ENCODE results near the gene CCDC33.

The CCDC33 gene

GRCh38 chr15:74252291-74252690 is 16.2 kb downstream of the CCDC33 start:
- H3K4me3 ChIP-seq (ENCODE audit: low read depth in 1 of 2, low read length in 1 of 2), result no peak overlapping the region
- TF ChIP-seq CTCF (IDR thresholded peaks at IDR 0.05), result no peak
- H3K36me3 ChIP-seq, result no peaks in the 10 kb centered on the region
- H3K27ac ChIP-seq, result no peak overlapping the region
- no peaks in the 10 kb centered on the region for H3K9me3 ChIP-seq
- H3K4me1 ChIP-seq (ENCODE audit: control insufficient read depth in 1 of 2, insufficient read depth in 1 of 2, low read depth in 1 of 2, low read length in 1 of 2), result no peaks in the 10 kb centered on the region
- peaks cover 12% of the 10 kb centered on the region for H3K27me3 ChIP-seq

GRCh38 chr15:74252721-74253120 is 16.6 kb downstream of the CCDC33 start:
- Histone ChIP-seq H3K4me1 (ENCODE audit: control insufficient read depth in 1 of 2, insufficient read depth in 1 of 2, low read depth in 1 of 2, low read length in 1 of 2) (no peaks in the 10 kb centered on the region), H3K36me3 (no peaks in the 10 kb centered on the region), H3K4me3 (ENCODE audit: low read depth in 1 of 2, low read length in 1 of 2) (no peak overlapping the region), H3K27ac (no peak overlapping the region), H3K27me3 (peaks cover 8% of the 10 kb centered on the region), H3K9me3 (no peaks in the 10 kb centered on the region)
- no peak for TF ChIP-seq CTCF (IDR thresholded peaks at IDR 0.05)

GRCh38 chr15:74253211-74253921 is 17.2 kb downstream of the CCDC33 start:
- no peak overlapping the region for H3K27ac ChIP-seq
- no peak overlapping the region for H3K4me3 ChIP-seq (ENCODE audit: low read depth in 1 of 2, low read length in 1 of 2)
- H3K4me1 ChIP-seq (ENCODE audit: control insufficient read depth in 1 of 2, insufficient read depth in 1 of 2, low read depth in 1 of 2, low read length in 1 of 2), result no peaks in the 10 kb centered on the region
- TF ChIP-seq CTCF (IDR thresholded peaks at IDR 0.05), result no peak
- H3K9me3 ChIP-seq, result no peaks in the 10 kb centered on the region
- peaks cover 8% of the 10 kb centered on the region for H3K27me3 ChIP-seq
- H3K36me3 ChIP-seq, result no peaks in the 10 kb centered on the region

GRCh38 chr15:74257105-74257504 is 21.0 kb downstream of the CCDC33 start:
- Histone ChIP-seq H3K36me3 (no peaks in the 10 kb centered on the region), H3K4me3 (ENCODE audit: low read depth in 1 of 2, low read length in 1 of 2) (no peak overlapping the region), H3K4me1 (ENCODE audit: control insufficient read depth in 1 of 2, insufficient read depth in 1 of 2, low read depth in 1 of 2, low read length in 1 of 2) (no peaks in the 10 kb centered on the region), H3K27me3 (peaks cover 8% of the 10 kb centered on the region), H3K27ac (no peak overlapping the region), H3K9me3 (no peaks in the 10 kb centered on the region)
- TF ChIP-seq CTCF (IDR thresholded peaks at IDR 0.05), result no peak

DNA sequence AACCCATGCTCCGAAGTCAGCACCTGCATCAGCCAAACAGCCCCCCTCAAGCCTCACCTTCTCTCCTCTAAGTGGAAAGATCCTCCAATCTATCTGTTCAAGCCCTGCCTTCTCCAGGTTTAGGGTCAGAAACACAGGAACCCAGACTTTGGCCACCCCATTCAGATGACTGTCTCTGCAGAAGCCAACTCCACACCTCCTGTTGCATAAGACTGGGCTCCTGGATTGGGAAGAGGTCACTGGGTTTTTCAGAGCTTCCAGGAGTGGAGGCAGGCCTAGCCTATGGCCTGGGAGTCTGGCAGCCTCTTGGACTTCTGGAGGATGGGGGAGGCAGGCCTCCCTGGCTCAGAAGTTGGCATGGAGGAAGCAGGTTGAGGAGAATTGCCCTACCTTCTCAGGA is 21.5 kb downstream of the CCDC33 start:
- Histone ChIP-seq H3K27ac (no peak overlapping the region), H3K9me3 (no peaks in the 10 kb centered on the region), H3K36me3 (no peaks in the 10 kb centered on the region), H3K4me1 (ENCODE audit: control insufficient read depth in 1 of 2, insufficient read depth in 1 of 2, low read depth in 1 of 2, low read length in 1 of 2) (no peaks in the 10 kb centered on the region), H3K27me3 (peaks cover 8% of the 10 kb centered on the region), H3K4me3 (ENCODE audit: low read depth in 1 of 2, low read length in 1 of 2) (no peak overlapping the region)
- TF ChIP-seq CTCF (IDR thresholded peaks at IDR 0.05), result no peak

All from neutrophil (primary cell).